Ovary (tissue), 3 donors: ENCODE measurements around the gene PI4KA.

Experiments
- POLR2A ChIP-seq: fragments of 450-650 bp; IDR thresholded peaks from one replicate; pipeline ENCODE4 v1.6.1; 2017; ENCODE audit warnings: antibody characterized with exemption, mild to moderate bottlenecking, moderate library complexity
- TF ChIP-seq, protein P1 (sequence below), 3 donors: fragments of 450-650 bp in 2 of 3; fragments of 200-600 bp in 1 of 3; IDR thresholded peaks; one replicate each; pipeline versions ENCODE4 v1.5.1 to v1.8.0; 2016 to 2022; ENCODE audit warnings: antibody characterized with exemption in 3 of 3, mild to moderate bottlenecking in 1 of 3
- donor health status: DM: no; HTN: no; CAD: no.

DNA sequence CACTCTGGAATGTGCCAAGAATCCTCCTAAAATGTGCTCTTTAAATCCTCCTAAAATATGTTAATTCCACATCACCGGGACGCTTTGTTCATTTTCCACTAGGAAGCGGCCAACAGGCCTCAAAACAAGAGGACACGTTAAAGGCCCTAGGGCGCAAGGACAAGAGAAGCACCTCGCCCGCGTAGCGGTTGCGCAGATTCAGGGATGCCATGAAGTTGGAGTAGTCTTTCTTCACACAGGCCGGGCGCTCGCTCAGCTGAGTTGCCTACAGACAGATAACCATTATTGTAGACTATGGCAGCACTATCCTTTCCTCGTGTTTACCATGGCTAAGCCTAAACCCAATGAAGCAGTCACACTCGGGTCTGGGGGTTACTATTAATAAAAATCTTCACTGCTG is 114.2 kb downstream of the PI4KA start:
- no peak for TF ChIP-seq POLR2A
- TF ChIP-seq, protein P1, sequence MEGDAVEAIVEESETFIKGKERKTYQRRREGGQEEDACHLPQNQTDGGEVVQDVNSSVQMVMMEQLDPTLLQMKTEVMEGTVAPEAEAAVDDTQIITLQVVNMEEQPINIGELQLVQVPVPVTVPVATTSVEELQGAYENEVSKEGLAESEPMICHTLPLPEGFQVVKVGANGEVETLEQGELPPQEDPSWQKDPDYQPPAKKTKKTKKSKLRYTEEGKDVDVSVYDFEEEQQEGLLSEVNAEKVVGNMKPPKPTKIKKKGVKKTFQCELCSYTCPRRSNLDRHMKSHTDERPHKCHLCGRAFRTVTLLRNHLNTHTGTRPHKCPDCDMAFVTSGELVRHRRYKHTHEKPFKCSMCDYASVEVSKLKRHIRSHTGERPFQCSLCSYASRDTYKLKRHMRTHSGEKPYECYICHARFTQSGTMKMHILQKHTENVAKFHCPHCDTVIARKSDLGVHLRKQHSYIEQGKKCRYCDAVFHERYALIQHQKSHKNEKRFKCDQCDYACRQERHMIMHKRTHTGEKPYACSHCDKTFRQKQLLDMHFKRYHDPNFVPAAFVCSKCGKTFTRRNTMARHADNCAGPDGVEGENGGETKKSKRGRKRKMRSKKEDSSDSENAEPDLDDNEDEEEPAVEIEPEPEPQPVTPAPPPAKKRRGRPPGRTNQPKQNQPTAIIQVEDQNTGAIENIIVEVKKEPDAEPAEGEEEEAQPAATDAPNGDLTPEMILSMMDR (IDR thresholded peaks at IDR 0.05) = no peak
